ENCODE data around the gene UBE2G2.
A peak's percentile ranks its signal among the peaks of the same experiment; 100 is the strongest.

Gene UBE2G2

DNA sequence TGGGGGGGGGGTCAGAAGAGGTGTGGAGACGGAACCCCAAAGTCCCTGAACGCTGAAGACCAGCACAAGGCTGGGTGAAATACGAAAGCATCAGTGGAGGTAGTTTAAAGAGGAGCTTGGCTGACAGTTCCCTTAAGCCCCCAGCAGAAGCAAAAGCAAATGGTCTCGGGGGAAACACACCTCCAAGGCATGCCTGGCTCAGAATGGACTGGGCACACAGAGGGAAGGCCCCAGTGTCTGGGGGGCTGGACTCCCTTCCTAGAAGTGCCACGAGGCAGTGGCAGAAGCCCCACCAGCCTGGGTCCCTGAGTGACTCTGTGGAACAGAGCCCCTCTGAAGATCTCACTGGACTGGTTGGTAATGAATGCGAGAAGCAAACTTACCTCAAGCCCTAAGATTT is 43.9 kb downstream of the UBE2G2 start:
- DNase-seq (ENCODE audit: low read depth), result no peak
- TF ChIP-seq, protein P1, sequence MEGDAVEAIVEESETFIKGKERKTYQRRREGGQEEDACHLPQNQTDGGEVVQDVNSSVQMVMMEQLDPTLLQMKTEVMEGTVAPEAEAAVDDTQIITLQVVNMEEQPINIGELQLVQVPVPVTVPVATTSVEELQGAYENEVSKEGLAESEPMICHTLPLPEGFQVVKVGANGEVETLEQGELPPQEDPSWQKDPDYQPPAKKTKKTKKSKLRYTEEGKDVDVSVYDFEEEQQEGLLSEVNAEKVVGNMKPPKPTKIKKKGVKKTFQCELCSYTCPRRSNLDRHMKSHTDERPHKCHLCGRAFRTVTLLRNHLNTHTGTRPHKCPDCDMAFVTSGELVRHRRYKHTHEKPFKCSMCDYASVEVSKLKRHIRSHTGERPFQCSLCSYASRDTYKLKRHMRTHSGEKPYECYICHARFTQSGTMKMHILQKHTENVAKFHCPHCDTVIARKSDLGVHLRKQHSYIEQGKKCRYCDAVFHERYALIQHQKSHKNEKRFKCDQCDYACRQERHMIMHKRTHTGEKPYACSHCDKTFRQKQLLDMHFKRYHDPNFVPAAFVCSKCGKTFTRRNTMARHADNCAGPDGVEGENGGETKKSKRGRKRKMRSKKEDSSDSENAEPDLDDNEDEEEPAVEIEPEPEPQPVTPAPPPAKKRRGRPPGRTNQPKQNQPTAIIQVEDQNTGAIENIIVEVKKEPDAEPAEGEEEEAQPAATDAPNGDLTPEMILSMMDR (IDR thresholded peaks at IDR 0.05; ENCODE audit: control insufficient read depth, insufficient read depth, low read depth, low read length, missing control alignments), result no peak
- no peak overlapping the region for H3K4me3 ChIP-seq (ENCODE audit: control insufficient read depth, low read depth, low read length)

- TF ChIP-seq, protein P1 (IDR thresholded peaks at IDR 0.05; ENCODE audit: control insufficient read depth, insufficient read depth, low read depth, low read length, missing control alignments), result no peak
- no peak overlapping the region for H3K4me3 ChIP-seq (ENCODE audit: control insufficient read depth, low read depth, low read length)
- no peak for DNase-seq (ENCODE audit: low read depth)
These were observed 45.0 kb downstream of the UBE2G2 start for GRCh38 chr21:44756423-44757185.

GRCh38 chr21:44755227-44755626 is 46.4 kb downstream of the UBE2G2 start:
- H3K4me3 ChIP-seq (ENCODE audit: control insufficient read depth, low read depth, low read length), result no peak overlapping the region
- DNase-seq (ENCODE audit: low read depth), result no peak
- TF ChIP-seq, protein P1 (IDR thresholded peaks at IDR 0.05; ENCODE audit: control insufficient read depth, insufficient read depth, low read depth, low read length, missing control alignments), result peak; percentile 23

DNA sequence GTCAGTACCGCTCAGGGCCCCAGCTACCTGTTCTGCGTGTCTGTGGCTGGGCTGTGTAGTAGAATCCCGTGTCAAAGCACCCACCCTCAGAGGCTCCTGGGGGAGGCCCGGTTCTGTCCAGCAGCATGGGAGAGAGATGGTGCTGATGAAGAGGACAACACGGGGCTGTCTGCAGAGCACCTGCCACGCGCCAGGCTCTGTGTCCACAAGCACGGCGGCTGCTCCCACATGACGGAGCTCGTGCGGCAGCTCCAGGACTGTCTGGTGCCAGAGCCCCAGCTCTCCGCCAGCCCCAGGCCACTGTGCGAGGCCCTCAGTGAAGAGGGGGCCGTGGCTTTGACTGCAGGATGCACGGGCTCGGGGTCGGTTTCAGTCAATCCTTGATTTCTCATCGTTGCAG is 48.3 kb downstream of the UBE2G2 start:
- H3K4me3 ChIP-seq (ENCODE audit: control insufficient read depth, low read depth, low read length), result no peak overlapping the region
- no peak for DNase-seq (ENCODE audit: low read depth)
- TF ChIP-seq, protein P1 (IDR thresholded peaks at IDR 0.05; ENCODE audit: control insufficient read depth, insufficient read depth, low read depth, low read length, missing control alignments), result no peak

- DNase-seq (ENCODE audit: low read depth), result no peak
- no peak overlapping the region for H3K4me3 ChIP-seq (ENCODE audit: control insufficient read depth, low read depth, low read length)
- TF ChIP-seq, protein P1 (IDR thresholded peaks at IDR 0.05; ENCODE audit: control insufficient read depth, insufficient read depth, low read depth, low read length, missing control alignments), result no peak
These were observed 48.9 kb downstream of the UBE2G2 start for GRCh38 chr21:44752671-44753235.

- TF ChIP-seq, protein P1 (IDR thresholded peaks at IDR 0.05; ENCODE audit: control insufficient read depth, insufficient read depth, low read depth, low read length, missing control alignments), result no peak
- DNase-seq (ENCODE audit: low read depth), result no peak
- no peak overlapping the region for H3K4me3 ChIP-seq (ENCODE audit: control insufficient read depth, low read depth, low read length)
These were observed 49.6 kb downstream of the UBE2G2 start for GRCh38 chr21:44751799-44752636.

Data from AG09309 (cell line).